Effector memory CD8-positive, alpha-beta T cell (primary cell): ENCODE data around the gene KLF14.
"Not testable (repeated sequence)": the region's sequence is repeated elsewhere in the genome, so short reads cannot be mapped to it uniquely, and the experiment has no call there.

ENCODE experiments used
- ATAC-seq: fragments of 150-1000 bp; cut with Tn5 transposase; replicated peaks from 2 replicates; pipeline ENCODE4 v1.10.0; 2021; ENCODE audit warnings: mild to moderate bottlenecking, moderate library complexity
- DNase-seq, 3 experiments: peaks; one replicate each; pipeline ENCODE4 v3.0.0; 2021
- H3K27ac Mint-ChIP-seq, 2 donors: one replicate each; pipeline ENCODE4 v1.8.0; 2022; ENCODE audit warnings: mild to moderate bottlenecking in 2 of 2, mixed read lengths in 2 of 2, moderate library complexity in 2 of 2
- H3K27me3 Mint-ChIP-seq, 2 donors: one replicate each; pipeline ENCODE4 v1.8.0; 2022; ENCODE audit warnings: mixed read lengths in 2 of 2
- H3K36me3 Mint-ChIP-seq: one replicate; pipeline ENCODE4 v1.8.0; 2022; ENCODE audit warnings: mild to moderate bottlenecking, moderate library complexity, mixed read lengths; ENCODE audit not compliant: insufficient read depth
- H3K4me1 Mint-ChIP-seq, 2 donors: one replicate each; pipeline ENCODE4 v1.8.0; 2022; ENCODE audit warnings: low read depth in 2 of 2, mixed read lengths in 2 of 2
- H3K4me3 Mint-ChIP-seq, 2 donors: one replicate each; pipeline ENCODE4 v1.8.0; 2022; ENCODE audit warnings: mild to moderate bottlenecking in 2 of 2, mixed read lengths in 2 of 2, moderate library complexity in 2 of 2
- H3K9me3 Mint-ChIP-seq, 2 donors: one replicate each; pipeline ENCODE4 v1.8.0; 2022; ENCODE audit warnings: mixed read lengths in 2 of 2
- total RNA-seq, 9 experiments: gene quantifications; one replicate each; lab custom pipeline; 2026; lab: John Stamatoyannopoulos, UW

Gene KLF14
- 0 to 0.12 (median 0) reads per million in 9 experiments for total RNA-seq

GRCh38 chr7:130733931-130734814 lies at the start of gene KLF14:
TSS of gene KLF14 (minus strand) at chr7:130734207. CDS start at chr7:130734033, 174 bp downstream.
- peak; percentile 70 for ATAC-seq
- Mint-ChIP-seq H3K27me3 (peaks cover 71 to 75% of the 10 kb centered on the region in 2 donors), H3K4me1 (peaks cover 0 to 8% of the 10 kb centered on the region in 2 donors), H3K36me3 (peaks cover 14% of the 10 kb centered on the region), H3K9me3 (no peaks in the 10 kb centered on the region), H3K4me3 (peak within 1 kb of the TSS; percentile 84 to 85), H3K27ac (no peak within 1 kb of the TSS)
- DNase-seq: peak in 2 of 3 experiments; percentile 15 to 30

GRCh38 chr7:130781346-130781745 lies 47.3 kb upstream of the KLF14 start:
- ATAC-seq (no peak), DNase-seq (no peak)
- no peaks in the 10 kb centered on the region for H3K4me1 Mint-ChIP-seq
- no peak overlapping the region for H3K27ac Mint-ChIP-seq
- no peaks in the 10 kb centered on the region for H3K9me3 Mint-ChIP-seq
- no peak overlapping the region for H3K4me3 Mint-ChIP-seq
- no peaks in the 10 kb centered on the region for H3K36me3 Mint-ChIP-seq
- H3K27me3 Mint-ChIP-seq: peaks cover 51 to 76% of the 10 kb centered on the region in 2 donors

- peaks cover 61 to 64% of the 10 kb centered on the region in 2 donors for H3K27me3 Mint-ChIP-seq
- H3K9me3 Mint-ChIP-seq: peaks cover 0 to 2% of the 10 kb centered on the region in 2 donors
- no peaks in the 10 kb centered on the region for H3K36me3 Mint-ChIP-seq
- ATAC-seq: no peak
- DNase-seq: no peak
- no peak overlapping the region for H3K27ac Mint-ChIP-seq
- no peak overlapping the region for H3K4me3 Mint-ChIP-seq
- no peaks in the 10 kb centered on the region for H3K4me1 Mint-ChIP-seq
These were observed 43.4 kb upstream of the KLF14 start for GRCh38 chr7:130777426-130777825.

GRCh38 chr7:130772456-130772855 lies 38.4 kb upstream of the KLF14 start:
- not testable (repeated sequence) for DNase-seq, H3K4me1 Mint-ChIP-seq, H3K4me3 Mint-ChIP-seq, ATAC-seq, H3K36me3 Mint-ChIP-seq, H3K27ac Mint-ChIP-seq
- Mint-ChIP-seq H3K27me3 (peaks cover 35 to 47% of the 10 kb centered on the region in 2 donors), H3K9me3 (peaks cover 8 to 25% of the 10 kb centered on the region in 2 donors)

- DNase-seq: no peak
- H3K4me3 Mint-ChIP-seq: no peak overlapping the region
- no peak overlapping the region for H3K27ac Mint-ChIP-seq
- H3K4me1 Mint-ChIP-seq: no peaks in the 10 kb centered on the region
- no peaks in the 10 kb centered on the region for H3K36me3 Mint-ChIP-seq
- H3K27me3 Mint-ChIP-seq: peaks cover 40 to 48% of the 10 kb centered on the region in 2 donors
- H3K9me3 Mint-ChIP-seq: peaks cover 8 to 25% of the 10 kb centered on the region in 2 donors
- ATAC-seq: no peak
These were observed 34.8 kb upstream of the KLF14 start for GRCh38 chr7:130768854-130769253.

GRCh38 chr7:130764569-130764968 lies 30.6 kb upstream of the KLF14 start:
- Mint-ChIP-seq H3K27me3 (peaks cover 43 to 44% of the 10 kb centered on the region in 2 donors), H3K9me3 (peaks cover 6 to 13% of the 10 kb centered on the region in 2 donors)
- ATAC-seq, H3K4me1 Mint-ChIP-seq, H3K4me3 Mint-ChIP-seq, H3K27ac Mint-ChIP-seq, H3K36me3 Mint-ChIP-seq, DNase-seq: not testable (repeated sequence)

GRCh38 chr7:130758429-130759056 lies 24.5 kb upstream of the KLF14 start:
- Mint-ChIP-seq H3K4me3 (no peak overlapping the region), H3K27me3 (peaks cover 13 to 20% of the 10 kb centered on the region in 2 donors), H3K4me1 (no peaks in the 10 kb centered on the region), H3K36me3 (peaks cover 2% of the 10 kb centered on the region), H3K9me3 (no peaks in the 10 kb centered on the region), H3K27ac (no peak overlapping the region)
- DNase-seq (no peak), ATAC-seq (peak; percentile 44)

GRCh38 chr7:130756316-130756715 lies 22.3 kb upstream of the KLF14 start:
- H3K27ac Mint-ChIP-seq: no peak overlapping the region
- ATAC-seq: no peak
- H3K36me3 Mint-ChIP-seq: peaks cover 2% of the 10 kb centered on the region
- no peaks in the 10 kb centered on the region for H3K4me1 Mint-ChIP-seq
- H3K4me3 Mint-ChIP-seq: no peak overlapping the region
- peaks cover 15 to 30% of the 10 kb centered on the region in 2 donors for H3K27me3 Mint-ChIP-seq
- no peak for DNase-seq
- H3K9me3 Mint-ChIP-seq: no peaks in the 10 kb centered on the region

GRCh38 chr7:130752424-130752823 lies 18.4 kb upstream of the KLF14 start:
- peaks cover 20 to 30% of the 10 kb centered on the region in 2 donors for H3K27me3 Mint-ChIP-seq
- no peak overlapping the region for H3K4me3 Mint-ChIP-seq
- ATAC-seq: no peak
- DNase-seq: no peak
- no peaks in the 10 kb centered on the region for H3K4me1 Mint-ChIP-seq
- H3K36me3 Mint-ChIP-seq: no peaks in the 10 kb centered on the region
- no peak overlapping the region for H3K27ac Mint-ChIP-seq
- no peaks in the 10 kb centered on the region for H3K9me3 Mint-ChIP-seq

- Mint-ChIP-seq H3K4me3 (no peak overlapping the region), H3K9me3 (no peaks in the 10 kb centered on the region), H3K4me1 (no peaks in the 10 kb centered on the region), H3K27ac (no peak overlapping the region), H3K27me3 (peaks cover 26 to 37% of the 10 kb centered on the region in 2 donors), H3K36me3 (no peaks in the 10 kb centered on the region)
- DNase-seq: no peak
- no peak for ATAC-seq
These were observed 16.7 kb upstream of the KLF14 start for GRCh38 chr7:130750755-130751154.

- H3K36me3 Mint-ChIP-seq: no peaks in the 10 kb centered on the region
- DNase-seq: no peak
- ATAC-seq: no peak
- no peaks in the 10 kb centered on the region for H3K4me1 Mint-ChIP-seq
- no peak overlapping the region for H3K4me3 Mint-ChIP-seq
- H3K27ac Mint-ChIP-seq: no peak overlapping the region
- peaks cover 40 to 46% of the 10 kb centered on the region in 2 donors for H3K27me3 Mint-ChIP-seq
- H3K9me3 Mint-ChIP-seq: no peaks in the 10 kb centered on the region
These were observed 14.8 kb upstream of the KLF14 start for GRCh38 chr7:130748531-130749389.

GRCh38 chr7:130741331-130741995 lies 7.5 kb upstream of the KLF14 start:
- Mint-ChIP-seq H3K27ac (no peak overlapping the region), H3K27me3 (peaks cover 26 to 35% of the 10 kb centered on the region in 2 donors), H3K9me3 (no peaks in the 10 kb centered on the region), H3K4me1 (no peaks in the 10 kb centered on the region), H3K36me3 (no peaks in the 10 kb centered on the region), H3K4me3 (no peak overlapping the region)
- ATAC-seq: peak; percentile 47
- no peak for DNase-seq

- DNase-seq (no peak), ATAC-seq (no peak)
- Mint-ChIP-seq H3K9me3 (no peaks in the 10 kb centered on the region), H3K27me3 (peaks cover 31 to 38% of the 10 kb centered on the region in 2 donors), H3K27ac (no peak overlapping the region), H3K4me1 (no peaks in the 10 kb centered on the region), H3K4me3 (no peak overlapping the region), H3K36me3 (no peaks in the 10 kb centered on the region)
These were observed 6.6 kb upstream of the KLF14 start for GRCh38 chr7:130740606-130741005.
